Trophoblast cell (in vitro differentiated cells and primary cell): ENCODE results near the gene IFNL3.
"Not testable (repeated sequence)": the region's sequence is repeated elsewhere in the genome, so short reads cannot be mapped to it uniquely, and the experiment has no call there.

Source experiments
- DNase-seq, 2 donors: peaks; one replicate each; pipeline ENCODE4 v3.0.0-alpha.2; 2016
- H2AFZ ChIP-seq: 2 replicates; pipeline ENCODE4 v1.6.1; 2013; ENCODE audit warnings: low read length, moderate library complexity, mild to moderate bottlenecking; ENCODE audit not compliant: insufficient read depth, poor library complexity
- H2AK5ac ChIP-seq: 2 replicates; pipeline ENCODE4 v1.6.1; 2013; ENCODE audit warnings: mild to moderate bottlenecking, low read length
- H2BK120ac ChIP-seq: 2 replicates; pipeline ENCODE4 v1.6.1; 2013; ENCODE audit warnings: low read length, mild to moderate bottlenecking, moderate library complexity; ENCODE audit not compliant: insufficient read depth, poor library complexity
- H2BK12ac ChIP-seq: 2 replicates; pipeline ENCODE4 v1.6.1; 2013; ENCODE audit warnings: mild to moderate bottlenecking, low read length, moderate library complexity
- H2BK5ac ChIP-seq: 2 replicates; pipeline ENCODE4 v1.6.1; 2013; ENCODE audit warnings: low read length, low read depth, moderate library complexity, mild to moderate bottlenecking; ENCODE audit not compliant: poor library complexity
- H3K14ac ChIP-seq: 2 replicates; pipeline ENCODE4 v1.6.1; 2013; ENCODE audit warnings: mild to moderate bottlenecking, low read length
- H3K18ac ChIP-seq: 2 replicates; pipeline ENCODE4 v1.6.1; 2013; ENCODE audit warnings: mild to moderate bottlenecking, low read length
- H3K23ac ChIP-seq: 2 replicates; pipeline ENCODE4 v1.6.1; 2013; ENCODE audit warnings: low read length
- H3K27ac ChIP-seq: 2 replicates; pipeline ENCODE4 v1.5.1; 2013; ENCODE audit warnings: low read depth, mild to moderate bottlenecking, inconsistent platforms, low read length, moderate library complexity
- H3K27me3 ChIP-seq: 2 replicates; pipeline ENCODE4 v1.6.1; 2013; ENCODE audit warnings: inconsistent platforms, mild to moderate bottlenecking, low read length, moderate library complexity; ENCODE audit not compliant: insufficient read depth
- H3K36me3 ChIP-seq, 2 experiments: 1 replicate in 1 of 2; 2 replicates in 1 of 2; pipeline ENCODE4 v1.6.1; 2013; ENCODE audit warnings: low read length in 2 of 2, mild to moderate bottlenecking in 2 of 2, moderate library complexity in 1 of 2; ENCODE audit not compliant: insufficient read depth in 2 of 2, control insufficient read depth in 1 of 2
- H3K4ac ChIP-seq: 2 replicates; pipeline ENCODE4 v1.6.1; 2013; ENCODE audit warnings: low read depth, mild to moderate bottlenecking, low read length, moderate library complexity
- H3K4me1 ChIP-seq, 2 experiments: 1 replicate in 1 of 2; 2 replicates in 1 of 2; pipeline ENCODE4 v1.6.1; 2013; ENCODE audit warnings: low read length in 2 of 2, mild to moderate bottlenecking in 2 of 2, moderate library complexity in 1 of 2; ENCODE audit not compliant: insufficient read depth in 2 of 2, control insufficient read depth in 1 of 2
- H3K4me2 ChIP-seq: 2 replicates; pipeline ENCODE4 v1.6.1; 2013; ENCODE audit warnings: inconsistent platforms, mild to moderate bottlenecking, low read length, moderate library complexity
- H3K4me3 ChIP-seq: 2 replicates; pipeline ENCODE4 v1.5.1; 2013; ENCODE audit warnings: mild to moderate bottlenecking, low read depth, low read length, inconsistent platforms
- H3K79me1 ChIP-seq: one replicate; pipeline ENCODE4 v1.6.1; 2013; ENCODE audit warnings: low read length
- H3K79me2 ChIP-seq: 2 replicates; pipeline ENCODE4 v1.6.1; 2013; ENCODE audit warnings: low read length, mild to moderate bottlenecking; ENCODE audit not compliant: control insufficient read depth, insufficient read depth, poor library complexity
- H3K9ac ChIP-seq: 2 replicates; pipeline ENCODE4 v1.6.1; 2013; ENCODE audit warnings: mild to moderate bottlenecking, low read length
- H3K9me3 ChIP-seq: 2 replicates; pipeline ENCODE4 v1.6.1; 2013; ENCODE audit warnings: low read depth, mild to moderate bottlenecking, control low read depth, inconsistent platforms, low read length; ENCODE audit not compliant: insufficient read depth
- H4K12ac ChIP-seq: 2 replicates; pipeline ENCODE4 v1.6.1; 2013; ENCODE audit warnings: low read depth, mild to moderate bottlenecking, low read length, moderate library complexity
- H4K8ac ChIP-seq: 2 replicates; pipeline ENCODE4 v1.6.1; 2013; ENCODE audit warnings: low read depth, mild to moderate bottlenecking, low read length, moderate library complexity
- H4K91ac ChIP-seq: one replicate; pipeline ENCODE4 v1.6.1; 2013; ENCODE audit warnings: low read depth, mild to moderate bottlenecking, low read length, moderate library complexity
- WGBS: extraction: QIAGEN DNeasy Blood & Tissue Kit; methylation state at CpG from one replicate; pipeline ENCODE4 v1.1.7; 2013; ENCODE audit warnings: missing lambda C conversion rate; ENCODE audit not compliant: insufficient read length, insufficient coverage; ENCODE audit errors: extremely low coverage; 5-methylcytosine and 5-hydroxymethylcytosine counted together

The IFNL3 gene

GRCh38 chr19:39270036-39270871 is 25.4 kb upstream of the IFNL3 start:
- no peak for DNase-seq
- Histone ChIP-seq H3K9me3 (peaks cover 5% of the 10 kb centered on the region), H4K12ac (no peak overlapping the region), H3K23ac (no peak overlapping the region), H2BK12ac (no peak overlapping the region), H3K79me1 (no peaks in the 10 kb centered on the region), H3K14ac (no peak overlapping the region), H3K4me1 (no peaks in the 10 kb centered on the region), H3K27me3 (peaks cover 10% of the 10 kb centered on the region), H2AK5ac (no peak overlapping the region), H3K36me3 (no peaks in the 10 kb centered on the region), H3K27ac (no peak overlapping the region), H3K4ac (no peak overlapping the region), H2BK5ac (no peak overlapping the region), H2AFZ (no peak overlapping the region), H3K9ac (no peak overlapping the region), H3K4me2 (no peak overlapping the region), H4K8ac (no peak overlapping the region), H2BK120ac (no peak overlapping the region), H4K91ac (no peak overlapping the region), H3K18ac (no peak overlapping the region), H3K79me2 (no peaks in the 10 kb centered on the region), H3K4me3 (no peak overlapping the region)
- WGBS: no CpG with 5 or more reads among the region's 9 CpGs

- H2AFZ ChIP-seq, H3K36me3 ChIP-seq, H2AK5ac ChIP-seq, H3K27ac ChIP-seq, H3K9me3 ChIP-seq, H4K12ac ChIP-seq, H3K79me2 ChIP-seq, H3K18ac ChIP-seq, H2BK5ac ChIP-seq, DNase-seq, H3K4me3 ChIP-seq, H2BK120ac ChIP-seq, H3K4me1 ChIP-seq, H3K14ac ChIP-seq, H4K8ac ChIP-seq, H3K4ac ChIP-seq, H3K4me2 ChIP-seq, H4K91ac ChIP-seq, H2BK12ac ChIP-seq, H3K23ac ChIP-seq, H3K9ac ChIP-seq, H3K79me1 ChIP-seq: not testable (repeated sequence)
- WGBS: no CpG with 5 or more reads among the region's 10 CpGs
- H3K27me3 ChIP-seq: peaks cover 19% of the 10 kb centered on the region
These were observed 24.6 kb upstream of the IFNL3 start for GRCh38 chr19:39269369-39269768.

GRCh38 chr19:39268531-39269223 is 23.9 kb upstream of the IFNL3 start:
- not testable (repeated sequence) for H3K9ac ChIP-seq, H2AK5ac ChIP-seq, H2BK5ac ChIP-seq, H3K9me3 ChIP-seq, H3K79me1 ChIP-seq, H3K4me1 ChIP-seq, H2BK120ac ChIP-seq, H4K91ac ChIP-seq, H3K23ac ChIP-seq, H4K8ac ChIP-seq, H3K36me3 ChIP-seq, H3K4me2 ChIP-seq, H4K12ac ChIP-seq, H2AFZ ChIP-seq, H3K14ac ChIP-seq, H3K79me2 ChIP-seq, H3K18ac ChIP-seq, H3K4ac ChIP-seq, H3K27ac ChIP-seq, H3K4me3 ChIP-seq, H2BK12ac ChIP-seq, DNase-seq
- WGBS: no CpG with 5 or more reads among the region's 10 CpGs
- peaks cover 26% of the 10 kb centered on the region for H3K27me3 ChIP-seq

DNA sequence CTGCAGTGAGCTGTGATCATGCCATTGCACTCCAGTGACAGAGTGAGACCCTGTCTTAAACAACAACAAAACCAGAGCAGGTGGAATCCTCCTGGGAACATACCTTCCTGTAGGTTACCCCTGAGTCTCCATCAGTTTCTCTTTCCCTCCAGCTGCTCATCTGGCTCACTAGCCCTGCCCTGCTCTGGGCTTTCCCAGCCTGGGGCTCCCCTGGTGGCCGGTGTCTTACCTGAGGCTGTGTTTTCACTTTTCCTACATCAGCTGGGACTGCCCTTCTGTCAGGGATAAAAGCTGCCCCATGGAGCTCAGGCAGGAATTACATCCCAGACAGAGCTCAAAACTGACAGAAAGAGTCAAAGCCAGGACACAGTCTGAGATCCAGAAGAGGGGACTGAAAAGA is 23.3 kb upstream of the IFNL3 start, which contains the start of gene IFNL2:
Gene IFNL2, plus strand, starts transcription at position 312 of the 400 bp plus-strand sequence. CDS start 173 bp downstream, outside the sequence.
- not testable (repeated sequence) for H2BK12ac ChIP-seq, H3K14ac ChIP-seq, H3K4me2 ChIP-seq, H4K8ac ChIP-seq, H2AFZ ChIP-seq, H4K91ac ChIP-seq, H3K27ac ChIP-seq, H2BK5ac ChIP-seq, H2BK120ac ChIP-seq, H3K9ac ChIP-seq, H4K12ac ChIP-seq, H3K4ac ChIP-seq, H3K9me3 ChIP-seq, H3K4me3 ChIP-seq, H3K23ac ChIP-seq, DNase-seq, H3K36me3 ChIP-seq, H3K79me1 ChIP-seq, H3K4me1 ChIP-seq, H3K18ac ChIP-seq, H3K79me2 ChIP-seq, H2AK5ac ChIP-seq
- WGBS: no CpG with 5 or more reads among the region's 1 CpG
- peaks cover 28% of the 10 kb centered on the region for H3K27me3 ChIP-seq
